GM12878 (cell line): ENCODE data around the gene SETDB1. TPM values are rescaled to one million over a fixed set of nuclear protein-coding genes. Genes with fewer than 3 reads are reported as not detected.
A peak's percentile ranks its signal among the peaks of the same experiment; 100 is the strongest.

Experiments used
- ATAC-seq: fragments of 200-7000 bp; cut with Tn5 transposase; 3 replicates; pipeline ENCODE4 v1.9.1; 2020; ENCODE audit warnings: mild to moderate bottlenecking, moderate library complexity
- BruUV-seq: library from RNA; stranded (reverse); fragments of 400-500 nt; replicated peaks from 2 replicates; lab custom pipeline; 2021; lab: Mats Ljungman, UMichigan
- CTCF ChIA-PET: fragments of 300-600 bp; sonication (Branson Sonifier 250); formaldehyde crosslinking; extraction: SDS; loops from one replicate; lab custom pipeline; 2021; ENCODE audit warnings: inconsistent platforms; lab: Yijun Ruan, JAX
- POLR2A ChIA-PET: fragments of 350-600 bp; formaldehyde crosslinking; extraction: SDS; loops from one replicate; lab custom pipeline; 2021; ENCODE audit warnings: inconsistent platforms; lab: Charles Lee
- RAD21 ChIA-PET: fragments of 300-600 bp; sonication (Branson Sonifier 250); formaldehyde crosslinking; loops from one replicate; lab custom pipeline; 2023; ENCODE audit warnings: antibody characterized with exemption; ENCODE audit not compliant: unreplicated experiment; lab: Charles Lee
- SMC1A ChIA-PET: fragments of 300-600 bp; sonication (Branson Sonifier 250); formaldehyde crosslinking; loops from one replicate; lab custom pipeline; 2023; ENCODE audit not compliant: unreplicated experiment, uncharacterized antibody; lab: Charles Lee
- DNase-seq: peaks from one replicate; pipeline ENCODE4 v3.0.0-alpha.2; 2011; ENCODE audit warnings: low read depth, low spot score
- FAIRE-seq: peaks from 3 replicates; lab custom pipeline; 2011; peaks lifted over from hg19 to GRCh38; lab: Jason Lieb, UNC
- H2AFZ ChIP-seq: 2 replicates; pipeline ENCODE4 v1.6.0; 2011; ENCODE audit warnings: low read depth, low read length, control low read depth; ENCODE audit not compliant: control insufficient read depth
- H3K27ac ChIP-seq: 2 replicates; pipeline ENCODE4 v1.5.1; 2011; ENCODE audit warnings: control low read depth; ENCODE audit not compliant: control insufficient read depth, insufficient read depth
- H3K27me3 ChIP-seq, 2 experiments: replicated peaks in 1 of 2; 2 replicates each; pipeline versions ENCODE4 v1.6.0 to v1.6.1; 2011; ENCODE audit warnings: low read length in 1 of 2; ENCODE audit not compliant: control insufficient read depth in 2 of 2, insufficient read depth in 2 of 2
- H3K36me3 ChIP-seq, 2 experiments: 2 replicates each; pipeline ENCODE4 v1.5.1; 2011; ENCODE audit warnings: low read length in 1 of 2; ENCODE audit not compliant: control insufficient read depth in 2 of 2, insufficient read depth in 2 of 2
- H3K4me1 ChIP-seq: 2 replicates; pipeline ENCODE4 v1.6.1; 2011; ENCODE audit warnings: mild to moderate bottlenecking, low read length, moderate library complexity, mixed read lengths; ENCODE audit not compliant: control insufficient read depth, insufficient read depth
- H3K4me2 ChIP-seq: 2 replicates; pipeline ENCODE4 v1.6.0; 2011; ENCODE audit warnings: control low read depth; ENCODE audit not compliant: control insufficient read depth, insufficient read depth
- H3K4me3 ChIP-seq: fragments of 200-600 bp; sonication (generic); 2 replicates; pipeline ENCODE4 v1.5.1; 2016
- H3K79me2 ChIP-seq: 2 replicates; pipeline ENCODE4 v1.6.0; 2011; ENCODE audit warnings: low read length; ENCODE audit not compliant: control insufficient read depth, insufficient read depth
- H3K9ac ChIP-seq: 2 replicates; pipeline ENCODE4 v1.8.0; 2011; ENCODE audit warnings: low read length, control low read depth, mixed read lengths; ENCODE audit not compliant: control insufficient read depth, insufficient read depth
- H3K9me3 ChIP-seq: replicated peaks from 3 replicates; pipeline ENCODE4 v1.5.1; 2011; ENCODE audit warnings: mild to moderate bottlenecking, low read length; ENCODE audit not compliant: control insufficient read depth, insufficient read depth
- H4K20me1 ChIP-seq: 2 replicates; pipeline ENCODE4 v1.6.0; 2011; ENCODE audit not compliant: control insufficient read depth, insufficient read depth
- ASH2L ChIP-seq: fragments of 300-600, 200-600 bp; sonication (generic); IDR thresholded peaks from 2 replicates; pipeline ENCODE4 v1.6.1; 2017; ENCODE audit warnings: low read depth, mild to moderate bottlenecking, borderline replicate concordance
- ATF3 ChIP-seq: IDR thresholded peaks from 2 replicates; pipeline ENCODE4 v1.6.1; 2011; ENCODE audit warnings: low read depth, mild to moderate bottlenecking, low read length, moderate library complexity, borderline replicate concordance; ENCODE audit errors: extremely low read depth
- BHLHE40 ChIP-seq, 2 experiments: fragments of 450-650 bp in 1 of 2; IDR thresholded peaks; 2 replicates each; pipeline ENCODE4 v1.6.1; 2011 to 2017; ENCODE audit warnings: low read depth in 2 of 2, borderline replicate concordance in 1 of 2, improper control_type of control experiment in 1 of 2, low read length in 1 of 2, mild to moderate bottlenecking in 1 of 2
- CBX3 ChIP-seq: fragments of 200-600 bp; sonication (generic); IDR thresholded peaks from 2 replicates; pipeline ENCODE4 v1.6.1; 2016; ENCODE audit warnings: low read depth, borderline replicate concordance
- CHD1 ChIP-seq: IDR thresholded peaks from 2 replicates; pipeline ENCODE4 v1.6.1; 2012; ENCODE audit warnings: low read depth, low read length, improper control_type of control experiment
- EGR1 ChIP-seq, 2 experiments: IDR thresholded peaks; 1 replicate in 1 of 2; 2 replicates in 1 of 2; pipeline ENCODE4 v1.6.1; 2011 to 2012; ENCODE audit warnings: low read depth in 2 of 2, low read length in 2 of 2, borderline replicate concordance in 1 of 2, mild to moderate bottlenecking in 1 of 2, moderate library complexity in 1 of 2
- HDGF ChIP-seq: fragments of 450-650 bp; IDR thresholded peaks from 2 replicates; pipeline ENCODE4 v1.6.1; 2016; ENCODE audit warnings: antibody characterized with exemption
- KDM1A ChIP-seq: fragments of 200-600 bp; sonication (generic); IDR thresholded peaks from 2 replicates; pipeline ENCODE4 v1.6.1; 2016; ENCODE audit warnings: borderline replicate concordance
- LARP7 ChIP-seq: fragments of 450-650 bp; IDR thresholded peaks from 2 replicates; pipeline ENCODE4 v1.6.1; 2017; ENCODE audit warnings: mild to moderate bottlenecking
- MTA3 ChIP-seq: IDR thresholded peaks from 2 replicates; pipeline ENCODE4 v1.6.1; 2012; ENCODE audit warnings: low read length, inconsistent platforms, borderline replicate concordance
- NFYB ChIP-seq: IDR thresholded peaks from 2 replicates; pipeline ENCODE4 v1.6.1; 2011; ENCODE audit warnings: low read depth, mild to moderate bottlenecking, low read length, improper control_type of control experiment, moderate library complexity; ENCODE audit not compliant: insufficient read depth
- PAX5 ChIP-seq: IDR thresholded peaks from 2 replicates; pipeline ENCODE4 v1.6.1; 2011; ENCODE audit warnings: low read depth, low read length, borderline replicate concordance
- POLR2A ChIP-seq: IDR thresholded peaks from 2 replicates; pipeline ENCODE4 v1.6.1; 2011; ENCODE audit warnings: low read depth, mild to moderate bottlenecking, low read length
- SMARCA5 ChIP-seq: fragments of 450-650 bp; IDR thresholded peaks from 2 replicates; pipeline ENCODE4 v1.6.1; 2017; ENCODE audit warnings: mild to moderate bottlenecking
- TCF7 ChIP-seq: IDR thresholded peaks from 2 replicates; pipeline ENCODE4 v1.6.1; 2014; ENCODE audit warnings: antibody characterized with exemption, borderline replicate concordance
- ZNF687 ChIP-seq: fragments of 450-650 bp; IDR thresholded peaks from 2 replicates; pipeline ENCODE4 v1.6.1; 2017; ENCODE audit warnings: mild to moderate bottlenecking, moderate library complexity
- ZZZ3 ChIP-seq: IDR thresholded peaks from 2 replicates; pipeline ENCODE4 v1.6.1; 2011; ENCODE audit warnings: low read depth; ENCODE audit not compliant: control insufficient read depth, insufficient read length
- WGBS: methylation state at CpG from one replicate; pipeline ENCODE4 v1.1.6; 2016; ENCODE audit warnings: low lambda C conversion rate; ENCODE audit not compliant: insufficient replicate concordance, insufficient coverage; ENCODE audit errors: missing lambda C conversion rate; 5-methylcytosine and 5-hydroxymethylcytosine counted together
- in situ Hi-C: fragments of 300-500 bp; cut with MboI; formaldehyde crosslinking; loops from 9 replicates; pipeline ENCODE4 v1.14.3; 2018; ENCODE audit warnings: mixed read lengths
- intact Hi-C: fragments of 100-400 bp; cut with micrococcal nuclease; formaldehyde crosslinking; loops from one replicate; pipeline ENCODE4 v1.14.2; 2022; ENCODE audit not compliant: unreplicated experiment
- polyA plus RNA-seq, 11 experiments: library from polyadenylated mRNA; depleted of rRNA in 4 of 11; unstranded in 6 of 11; stranded (reverse) in 5 of 11; fragments of >200 nt; fragmentation: Nextera tagmentation in 4 of 11; fragmentation: Illumina TruSeq in 1 of 11; extraction: Ambion mirVana in 4 of 11; extraction: Trizol in 1 of 11; gene quantifications; 1 replicate in 1 of 11; 2 replicates in 10 of 11; pipeline versions ENCODE4 v1.2.1 to v1.2.3, GENCODE V29; 2011 to 2016; ENCODE audit warnings: inconsistent platforms in 2 of 11, missing spikeins in 2 of 11, low read depth in 1 of 11
- total RNA-seq, 4 experiments: library from RNA; depleted of rRNA in 3 of 4; stranded (reverse); fragments of >200 nt in 3 of 4; fragmentation: Illumina TruSeq in 1 of 4; extraction: Trizol in 1 of 4; gene quantifications; 2 replicates each; pipeline versions ENCODE4 v1.2.1 to v1.2.3, GENCODE V29; 2013 to 2021
- TF ChIP-seq, protein P1 (sequence below): fragments of 450-650 bp; IDR thresholded peaks from 2 replicates; pipeline ENCODE4 v1.6.1; 2016; ENCODE audit warnings: mild to moderate bottlenecking

The SETDB1 gene
- total and polyA plus RNA-seq, 10 of the 15 experiments (the other 5 are each of a cell fraction or from before 2014, with no cell fraction given) = 14.3 to 56.7 (median 35.7) TPM

DNA sequence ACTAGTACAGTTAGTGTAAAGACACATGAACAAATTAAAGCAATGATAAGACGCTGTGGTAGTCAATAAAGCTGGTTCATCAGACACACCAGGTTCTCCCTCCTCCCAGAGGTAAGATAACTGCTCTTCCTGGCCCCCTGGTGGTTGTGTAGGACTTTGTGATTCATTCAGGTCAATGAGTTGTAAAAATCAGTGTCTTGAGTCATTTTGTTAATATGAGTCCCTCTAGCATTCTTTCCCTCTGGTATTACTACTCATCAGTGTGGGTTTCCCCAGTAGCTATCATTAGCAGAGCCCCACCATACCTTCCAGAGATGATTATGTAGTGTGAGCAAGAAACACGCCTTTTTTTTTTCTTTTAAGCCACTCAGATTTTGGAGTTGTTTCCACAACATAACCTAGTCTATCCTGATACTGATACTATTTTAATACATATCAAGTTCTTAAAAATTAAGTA lies 3.6 kb upstream of the SETDB1 start:
- Histone ChIP-seq H3K9ac (no peak overlapping the region), H3K4me1 (peaks cover 9% of the 10 kb centered on the region), H4K20me1 (no peaks in the 10 kb centered on the region), H3K27ac (peak overlapping the region; percentile 31; the same call in 1 of the 2 replicates), H3K27me3 (no peaks in the 10 kb centered on the region), H3K9me3 (no peaks in the 10 kb centered on the region), H3K79me2 (peaks cover 13% of the 10 kb centered on the region), H2AFZ (peak overlapping the region; percentile 80), H3K4me2 (peak overlapping the region; percentile 55; the same call in 1 of the 2 replicates), H3K4me3 (no peak overlapping the region), H3K36me3 (peaks cover 0 to 2% of the 10 kb centered on the region in 2 experiments; a peak in 2 of 4 replicates)
- intact Hi-C loops = loop anchor here (5.0 to 10.0 kb wide), 4 partner anchors 45 to 298 kb away; partner anchors contain the start of genes ARNT and ENSA
- ATAC-seq (peak; percentile 81), DNase-seq (peak; percentile 86), FAIRE-seq (peak; percentile 99)
- ChIA-PET CTCF (interaction anchor here (0.6 to 2.5 kb wide), 49 partner anchors 10 to 390 kb away, joined by 3 to 17 read pairs (median 4); partner anchors contain the start of genes ANXA9, CTSS, GOLPH3L and MINDY1), SMC1A (interaction anchor here (0.6 to 2.9 kb wide), 33 partner anchors 10 to 561 kb away, joined by 3 to 14 read pairs (median 3); partner anchors contain the start of genes ARNT, CTSS, ENSA and GOLPH3L), RAD21 (interaction anchor here (0.6 to 1.6 kb wide), 19 partner anchors 10 to 559 kb away, joined by 3 to 11 read pairs (median 3); partner anchors contain the start of genes CTSS, GOLPH3L, MINDY1 and RPRD2), POLR2A (interaction anchor here (0.5 to 1.3 kb wide), 7 partner anchors 48 to 581 kb away, joined by 3 to 10 read pairs (median 4); no protein-coding TSS in a partner anchor)
- WGBS = 0% methylated on average over 2 of the region's 2 CpGs
- BruUV-seq = no TSS peak
- in situ Hi-C loops = no loop called here
- no peak for TF ChIP-seq ZNF687
- TF ChIP-seq MTA3 = no peak
- no peak for TF ChIP-seq PAX5
- no peak for TF ChIP-seq LARP7
- TF ChIP-seq ASH2L = no peak
- no peak for TF ChIP-seq HDGF
- TF ChIP-seq TCF7 = peak; percentile 21; the same call in 1 of the 2 replicates
- peak; percentile 17; the same call in 1 of the 2 replicates for TF ChIP-seq SMARCA5
- TF ChIP-seq POLR2A = no peak
- TF ChIP-seq KDM1A = no peak
- TF ChIP-seq ZZZ3 = no peak
- TF ChIP-seq CHD1 = no peak
- TF ChIP-seq BHLHE40 (IDR thresholded peaks at IDR 0.05; ENCODE audit: borderline replicate concordance in 1 of 2, low read depth in 2 of 2, low read length in 1 of 2) = peak in 1 of 2 experiments; percentile 43; a peak in 1 of 4 replicates
- TF ChIP-seq, protein P1, sequence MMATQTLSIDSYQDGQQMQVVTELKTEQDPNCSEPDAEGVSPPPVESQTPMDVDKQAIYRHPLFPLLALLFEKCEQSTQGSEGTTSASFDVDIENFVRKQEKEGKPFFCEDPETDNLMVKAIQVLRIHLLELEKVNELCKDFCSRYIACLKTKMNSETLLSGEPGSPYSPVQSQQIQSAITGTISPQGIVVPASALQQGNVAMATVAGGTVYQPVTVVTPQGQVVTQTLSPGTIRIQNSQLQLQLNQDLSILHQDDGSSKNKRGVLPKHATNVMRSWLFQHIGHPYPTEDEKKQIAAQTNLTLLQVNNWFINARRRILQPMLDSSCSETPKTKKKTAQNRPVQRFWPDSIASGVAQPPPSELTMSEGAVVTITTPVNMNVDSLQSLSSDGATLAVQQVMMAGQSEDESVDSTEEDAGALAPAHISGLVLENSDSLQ = peak; percentile 10; the same call in 1 of the 2 replicates
- no peak for TF ChIP-seq CBX3
- no peak for TF ChIP-seq EGR1 (IDR thresholded peaks at IDR 0.05; ENCODE audit: borderline replicate concordance in 1 of 2, low read depth in 2 of 2, low read length in 2 of 2)
- TF ChIP-seq NFYB = no peak
- no peak for TF ChIP-seq ATF3
